Gastrocnemius medialis (tissue), 4 donors: ENCODE data around the gene B4GALNT1. TPM values are rescaled to one million over a fixed set of nuclear protein-coding genes. Genes with fewer than 3 reads are reported as not detected.

Source experiments
- ATAC-seq, 2 donors: fragments of 150-250 bp; one replicate each; pipeline ENCODE4 v1.9.1; 2016
- DNase-seq, 2 donors: peaks; one replicate each; pipeline ENCODE4 v3.0.0-alpha.2; 2019
- H3K27ac ChIP-seq, 4 donors: fragments of 200-600 bp; sonication (generic); 1 replicate in 1 of 4; 2 replicates in 3 of 4; pipeline ENCODE4 v1.5.1; 2016 to 2018; ENCODE audit warnings: mild to moderate bottlenecking in 2 of 4, moderate library complexity in 1 of 4
- H3K27me3 ChIP-seq, 3 donors: fragments of 200-600 bp; sonication (generic) in 2 of 3; 1 replicate in 1 of 3; 2 replicates in 2 of 3; pipeline versions ENCODE4 v1.5.1 to v1.6.0; 2016 to 2019; ENCODE audit warnings: mild to moderate bottlenecking in 1 of 3, moderate library complexity in 1 of 3
- H3K36me3 ChIP-seq, 2 donors: fragments of 200-600 bp; sonication (generic) in 1 of 2; one replicate each; pipeline ENCODE4 v1.5.1; 2017 to 2018
- H3K4me1 ChIP-seq, 2 donors: fragments of 200-600 bp; sonication (generic) in 1 of 2; one replicate each; pipeline ENCODE4 v1.5.1; 2016 to 2017; ENCODE audit warnings: mild to moderate bottlenecking in 2 of 2
- H3K4me3 ChIP-seq, 4 donors: fragments of 200-600 bp; sonication (generic) in 3 of 4; 1 replicate in 1 of 4; 2 replicates in 3 of 4; pipeline ENCODE4 v1.5.1; 2016 to 2019; ENCODE audit warnings: mild to moderate bottlenecking in 2 of 4
- H3K9me3 ChIP-seq, 3 donors: fragments of 200-600 bp; sonication (generic) in 2 of 3; 1 replicate in 1 of 3; 2 replicates in 2 of 3; pipeline ENCODE4 v1.5.1; 2016 to 2019
- CTCF ChIP-seq, 5 experiments: fragments of 450-650 bp in 3 of 5; fragments of 200-600 bp in 2 of 5; sonication (generic) in 2 of 5; IDR thresholded peaks in 4 of 5; conservative IDR thresholded peaks in 1 of 5; 1 replicate in 4 of 5; 2 replicates in 1 of 5; pipeline ENCODE4 v1.5.1; 2016 to 2019; ENCODE audit warnings: antibody characterized with exemption in 5 of 5, mild to moderate bottlenecking in 3 of 5, moderate library complexity in 3 of 5
- POLR2A ChIP-seq, 2 donors: fragments of 450-650 bp; IDR thresholded peaks; one replicate each; pipeline ENCODE4 v1.6.1; 2017; ENCODE audit warnings: antibody characterized with exemption in 2 of 2, mild to moderate bottlenecking in 2 of 2, moderate library complexity in 2 of 2
- in situ Hi-C, 4 donors: fragments of 200-750 bp; cut with MboI; loops; one replicate each; pipeline versions ENCODE4 v1.15.0 to v1.8.0; 2017; ENCODE audit warnings: low sequenced_read_pairs in 4 of 4
- intact Hi-C: fragments of 100-400 bp; cut with DNase I; formaldehyde crosslinking; loops from one replicate; pipeline ENCODE4 v1.15.1; 2023; ENCODE audit warnings: low total_unique reads
- total RNA-seq, 4 donors: library from RNA; depleted of rRNA; stranded (reverse); fragments of >200 nt; gene quantifications; one replicate each; pipeline versions ENCODE4 v1.1.0 to v1.2.3, GENCODE V29; 2016

The B4GALNT1 gene
- total RNA-seq, 4 donors from 2014 or later = 13.2 to 25.5 (median 16.6) TPM

- TF ChIP-seq CTCF (IDR thresholded peaks at IDR 0.05 in 4 of 5, conservative IDR thresholded peaks at IDR 0.05 in 1 of 5) (no peak), POLR2A (IDR thresholded peaks at IDR 0.05) (no peak)
- intact Hi-C loops (loop anchor here (10.0 kb wide), 1 partner anchor 320 kb away; no protein-coding TSS in a partner anchor), in situ Hi-C loops (loop anchor here in 2 of 4 donors (5.0 kb wide), 2 partner anchors 38 to 43 kb away; no protein-coding TSS in a partner anchor)
- Histone ChIP-seq H3K27ac (no peak overlapping the region), H3K27me3 (no peaks in the 10 kb centered on the region), H3K4me1 (no peaks in the 10 kb centered on the region), H3K9me3 (no peaks in the 10 kb centered on the region), H3K4me3 (no peak overlapping the region), H3K36me3 (no peaks in the 10 kb centered on the region)
- ATAC-seq (no peak), DNase-seq (no peak)
Measured at GRCh38 chr12:57584690-57585089, 48.3 kb downstream of the B4GALNT1 start.

DNA sequence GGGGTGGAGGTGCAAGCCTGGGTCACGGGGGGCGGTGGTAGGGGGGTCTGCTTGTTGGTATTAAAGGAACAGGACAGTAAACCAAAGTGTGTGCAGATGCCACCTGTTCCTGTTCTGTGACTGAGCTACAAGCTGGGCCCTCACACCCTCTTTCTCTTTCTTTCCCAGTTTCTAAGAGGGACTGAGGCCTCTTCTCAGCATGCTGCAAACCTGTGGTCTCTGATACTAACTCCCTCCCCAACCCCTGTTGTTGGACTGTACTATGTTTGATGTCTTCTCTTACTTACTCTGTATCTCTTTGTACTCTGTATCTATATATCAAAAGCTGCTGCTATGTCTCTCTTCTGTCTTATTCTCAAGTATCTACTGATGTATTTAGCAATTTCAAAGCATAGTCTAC, 49.0 kb downstream of the B4GALNT1 start:
- H3K4me1 ChIP-seq = no peaks in the 10 kb centered on the region
- no peak overlapping the region for H3K27ac ChIP-seq
- no peak overlapping the region for H3K4me3 ChIP-seq
- H3K9me3 ChIP-seq = no peaks in the 10 kb centered on the region
- no peaks in the 10 kb centered on the region for H3K27me3 ChIP-seq
- TF ChIP-seq POLR2A (IDR thresholded peaks at IDR 0.05) (no peak), CTCF (IDR thresholded peaks at IDR 0.05 in 4 of 5, conservative IDR thresholded peaks at IDR 0.05 in 1 of 5) (no peak)
- intact Hi-C loops = loop anchor here (10.0 kb wide), 1 partner anchor 321 kb away; no protein-coding TSS in a partner anchor
- ATAC-seq = no peak
- in situ Hi-C loops = loop anchor here in 1 of 4 donors (5.0 kb wide), 1 partner anchor 43 kb away; no protein-coding TSS in a partner anchor
- DNase-seq = no peak
- no peaks in the 10 kb centered on the region for H3K36me3 ChIP-seq

DNA sequence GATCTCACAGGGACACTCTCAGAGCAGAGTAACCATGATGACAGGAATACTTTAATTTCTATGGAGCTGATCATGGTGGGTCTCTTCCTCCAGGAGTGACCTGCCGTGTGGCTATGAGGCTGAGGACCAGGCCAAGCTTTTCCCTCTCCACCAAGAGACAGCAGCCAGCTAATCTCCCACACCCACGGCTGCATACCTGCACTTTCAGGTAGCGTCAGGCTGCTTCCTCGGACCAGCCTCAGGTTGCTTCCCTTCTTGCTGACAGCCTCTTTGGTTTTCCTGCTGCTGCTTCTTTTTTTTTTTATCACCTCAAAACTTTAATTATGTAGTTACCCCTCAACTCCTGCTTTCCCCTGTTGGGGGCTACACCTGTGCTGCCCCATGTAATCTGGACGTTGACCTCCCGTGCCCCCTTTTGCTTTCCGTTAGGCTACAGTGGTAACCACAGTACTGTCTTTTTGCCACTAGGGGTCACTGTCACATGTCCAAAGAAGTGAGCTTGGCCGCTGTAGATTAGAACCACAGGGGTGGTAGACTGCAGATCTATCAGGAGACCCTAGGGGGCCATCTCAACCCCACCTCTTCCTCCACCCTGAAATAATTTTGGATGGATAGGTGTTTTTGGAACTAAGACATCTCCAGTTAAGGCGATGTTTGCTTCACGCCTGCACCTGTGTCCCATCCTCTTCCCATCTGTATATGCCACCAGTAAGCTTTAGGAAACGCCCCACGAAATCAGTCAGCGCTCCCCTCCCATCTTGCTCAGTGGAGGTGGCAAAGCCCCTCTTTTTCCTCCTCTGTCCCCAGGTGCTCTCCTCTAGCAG, 49.8 kb downstream of the B4GALNT1 start:
- DNase-seq = peak; percentile 39 to 48
- TF ChIP-seq CTCF (IDR thresholded peaks at IDR 0.05 in 4 of 5, conservative IDR thresholded peaks at IDR 0.05 in 1 of 5) (peak; percentile 83 to 91 (median 86)), POLR2A (IDR thresholded peaks at IDR 0.05) (no peak)
- intact Hi-C loops (loop anchor here (1.0 to 10.0 kb wide), 3 partner anchors 38 to 322 kb away; partner anchors contain the start of gene B4GALNT1), in situ Hi-C loops (loop anchor here in 1 of 4 donors (5.0 kb wide), 1 partner anchor 44 kb away; no protein-coding TSS in a partner anchor)
- Histone ChIP-seq H3K27ac (no peak overlapping the region), H3K27me3 (no peaks in the 10 kb centered on the region), H3K4me3 (no peak overlapping the region), H3K9me3 (no peaks in the 10 kb centered on the region), H3K36me3 (no peaks in the 10 kb centered on the region), H3K4me1 (no peaks in the 10 kb centered on the region)
- peak; percentile 92 to 99 for ATAC-seq

- ATAC-seq (no peak), DNase-seq (no peak)
- intact Hi-C loops = loop anchor here (2.0 to 10.0 kb wide), 2 partner anchors 50 to 322 kb away; partner anchors contain the start of gene B4GALNT1
- in situ Hi-C loops = loop anchor here in 1 of 4 donors (5.0 kb wide), 1 partner anchor 45 kb away; no protein-coding TSS in a partner anchor
- Histone ChIP-seq H3K4me1 (no peaks in the 10 kb centered on the region), H3K9me3 (no peaks in the 10 kb centered on the region), H3K27me3 (no peaks in the 10 kb centered on the region), H3K36me3 (no peaks in the 10 kb centered on the region), H3K27ac (no peak overlapping the region), H3K4me3 (no peak overlapping the region)
- no peak for TF ChIP-seq CTCF (IDR thresholded peaks at IDR 0.05 in 4 of 5, conservative IDR thresholded peaks at IDR 0.05 in 1 of 5)
- no peak for TF ChIP-seq POLR2A (IDR thresholded peaks at IDR 0.05)
Measured at GRCh38 chr12:57582440-57582839, 50.6 kb downstream of the B4GALNT1 start.
